ENCODE measurements around the gene TP73.

The TP73 gene

DNA sequence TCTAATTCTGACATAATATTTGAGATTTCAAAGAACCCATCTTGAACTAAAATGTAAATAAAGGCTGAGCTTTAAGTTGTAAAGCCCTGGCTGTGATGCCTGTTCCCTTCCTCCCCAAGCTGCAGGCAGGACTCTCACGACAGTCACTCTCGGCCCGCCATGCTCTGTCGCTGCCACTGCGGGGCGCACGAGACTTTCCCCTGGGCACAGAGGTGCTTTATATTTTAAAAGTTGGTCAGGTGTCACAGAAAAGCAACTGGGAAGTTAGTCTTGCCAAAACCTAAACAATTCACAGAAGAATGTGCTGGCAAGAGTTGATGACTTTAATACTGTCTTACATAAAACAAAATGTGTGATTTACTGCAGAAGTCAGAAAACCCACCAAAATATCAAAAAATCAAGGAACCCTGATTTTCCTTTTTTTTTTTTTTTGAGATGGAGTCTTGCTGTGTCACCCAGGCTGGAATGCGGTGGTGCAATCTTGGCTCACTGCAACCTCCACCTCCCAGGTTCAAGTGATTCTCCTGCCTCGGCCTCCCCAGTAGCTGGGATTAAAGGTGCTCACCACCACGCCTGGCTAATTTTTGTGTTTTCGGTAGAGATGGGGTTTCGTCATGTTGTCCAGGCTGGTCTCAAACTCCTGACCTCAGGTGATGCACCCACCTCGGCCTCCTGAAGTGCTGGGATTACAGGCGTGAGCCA is 133.3 kb downstream of the TP73 start:
- no peak for DNase-seq

Data from activated CD4-positive, CD25-positive, alpha-beta regulatory T cell (primary cell).